ENCODE results near the gene COL25A1. TPM values are rescaled to one million over a fixed set of nuclear protein-coding genes. Genes with fewer than 3 reads are reported as not detected.

COL25A1 gene
- total RNA-seq, 1 experiment from 2014 or later: 4.2 TPM

- H3K23ac ChIP-seq (ENCODE audit: insufficient read length, low read depth, low read length): no peak overlapping the region
- DNase-seq: no peak
- H2BK5ac ChIP-seq (ENCODE audit: insufficient read length, low read length): no peak overlapping the region
- H2BK15ac ChIP-seq (ENCODE audit: low read depth, low read length): no peak overlapping the region
- H3K27me3 ChIP-seq (ENCODE audit: insufficient read depth, low read length): peaks cover 9% of the 10 kb centered on the region; the same call in 1 of the 2 replicates
- no peaks in the 10 kb centered on the region for H3K79me2 ChIP-seq (ENCODE audit: insufficient read depth, low read length)
- H3K4me2 ChIP-seq (ENCODE audit: insufficient read depth, insufficient read length, low read length): no peak overlapping the region
- no peak overlapping the region for H3K27ac ChIP-seq (ENCODE audit: insufficient read length, low read depth, low read length)
- H3K27me3 Mint-ChIP-seq (ENCODE audit: low read depth): peaks cover 34% of the 10 kb centered on the region
- H3K27ac Mint-ChIP-seq: no peak overlapping the region
- H2AK5ac ChIP-seq (ENCODE audit: insufficient read length, low read length): no peak overlapping the region
- H2BK20ac ChIP-seq (ENCODE audit: low read depth, low read length, poor library complexity, severe bottlenecking): no peak overlapping the region
- H2BK120ac ChIP-seq (ENCODE audit: low read depth, low read length, poor library complexity, severe bottlenecking): no peak overlapping the region
- H3T11ph ChIP-seq (ENCODE audit: low read length): no peak overlapping the region
- no peaks in the 10 kb centered on the region for H3K4me1 ChIP-seq (ENCODE audit: insufficient read depth, low read length)
- H3K79me1 ChIP-seq (ENCODE audit: insufficient read depth, low read depth, low read length, poor library complexity, severe bottlenecking): no peaks in the 10 kb centered on the region
- H3K23me2 ChIP-seq (ENCODE audit: insufficient read length, low read depth, low read length, poor library complexity, severe bottlenecking): peaks cover 12% of the 10 kb centered on the region
- H3K4ac ChIP-seq (ENCODE audit: low read depth, low read length): no peak overlapping the region
- no peak overlapping the region for H3K14ac ChIP-seq (ENCODE audit: insufficient read depth, low read length)
- no peak overlapping the region for H3K4me3 Mint-ChIP-seq
- H4K5ac ChIP-seq (ENCODE audit: insufficient read length, low read depth, low read length): no peak overlapping the region
- no peaks in the 10 kb centered on the region for H4K20me1 ChIP-seq (ENCODE audit: control insufficient read depth, insufficient read depth, insufficient read length)
- H3K4me1 Mint-ChIP-seq: peaks cover 9 to 13% of the 10 kb centered on the region in 2 experiments
- no peaks in the 10 kb centered on the region for H3K9me3 Mint-ChIP-seq
- H3K9me3 ChIP-seq (ENCODE audit: control insufficient read depth, low read depth, low read length): no peaks in the 10 kb centered on the region
- TF ChIP-seq CTCF (conservative IDR thresholded peaks at IDR 0.05): peak; percentile 81
- no peak overlapping the region for H2BK12ac ChIP-seq (ENCODE audit: insufficient read length, low read depth, low read length)
- no peak overlapping the region for H3K56ac ChIP-seq (ENCODE audit: insufficient read length, low read depth, low read length)
- H4K91ac ChIP-seq (ENCODE audit: insufficient read length, low read depth, low read length): no peak overlapping the region
- H2AFZ ChIP-seq (ENCODE audit: low read length): no peak overlapping the region
- H3K18ac ChIP-seq (ENCODE audit: insufficient read length, low read depth, low read length): no peak overlapping the region
- H3K9ac ChIP-seq (ENCODE audit: extremely low read depth, insufficient read length, low read length): no peak overlapping the region
- H4K8ac ChIP-seq (replicated peaks; ENCODE audit: insufficient read length, low read depth, low read length): no peak overlapping the region
- no peaks in the 10 kb centered on the region; a peak in 2 of 7 replicates for H3K36me3 Mint-ChIP-seq (ENCODE audit: insufficient read depth in 1 of 3, low read depth in 3 of 3)
- WGBS (ENCODE audit: extremely low coverage, insufficient read length, low lambda C conversion rate): no CpG with 5 or more reads among the region's 3 CpGs
Measured at GRCh38 chr4:109298279-109299010, 4.0 kb downstream of the COL25A1 start.
